HG03575 (cell line): Measurements from ENCODE around the gene RBM20.

Experiments used
- ATAC-seq: cut with Tn5 transposase; IDR thresholded peaks from one replicate; pipeline ENCODE4 v1.9.1; 2021; ENCODE audit not compliant: unreplicated experiment, insufficient number of reproducible peaks, low FRiP score; ENCODE audit errors: extremely low read depth

The RBM20 gene

DNA sequence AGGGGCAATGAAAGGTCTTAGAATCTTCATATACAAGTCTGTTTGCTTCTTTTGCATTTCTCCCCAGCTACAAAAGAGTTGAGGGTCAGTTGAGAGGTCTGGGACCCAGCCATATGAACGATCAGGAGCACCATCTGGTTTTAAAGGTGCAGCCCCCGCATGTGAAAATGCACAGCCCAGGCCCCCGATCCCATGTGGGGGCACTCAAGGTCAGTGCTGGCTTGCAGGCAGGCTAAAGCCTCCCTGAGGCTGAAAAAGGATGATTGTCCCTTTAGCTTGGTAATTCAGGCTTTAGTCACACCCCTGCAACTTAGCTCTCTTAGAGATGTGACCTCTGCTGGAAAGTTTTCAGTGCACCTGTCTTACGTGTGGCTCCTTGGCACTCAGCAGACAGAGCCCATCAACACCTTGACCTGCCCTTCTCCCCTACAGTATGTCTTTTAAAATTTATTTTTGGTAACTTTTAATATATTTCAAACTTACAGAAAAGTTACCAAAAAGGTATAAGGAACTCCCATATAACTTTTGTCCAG is 147.5 kb downstream of the RBM20 start:
- no peak for ATAC-seq

DNA sequence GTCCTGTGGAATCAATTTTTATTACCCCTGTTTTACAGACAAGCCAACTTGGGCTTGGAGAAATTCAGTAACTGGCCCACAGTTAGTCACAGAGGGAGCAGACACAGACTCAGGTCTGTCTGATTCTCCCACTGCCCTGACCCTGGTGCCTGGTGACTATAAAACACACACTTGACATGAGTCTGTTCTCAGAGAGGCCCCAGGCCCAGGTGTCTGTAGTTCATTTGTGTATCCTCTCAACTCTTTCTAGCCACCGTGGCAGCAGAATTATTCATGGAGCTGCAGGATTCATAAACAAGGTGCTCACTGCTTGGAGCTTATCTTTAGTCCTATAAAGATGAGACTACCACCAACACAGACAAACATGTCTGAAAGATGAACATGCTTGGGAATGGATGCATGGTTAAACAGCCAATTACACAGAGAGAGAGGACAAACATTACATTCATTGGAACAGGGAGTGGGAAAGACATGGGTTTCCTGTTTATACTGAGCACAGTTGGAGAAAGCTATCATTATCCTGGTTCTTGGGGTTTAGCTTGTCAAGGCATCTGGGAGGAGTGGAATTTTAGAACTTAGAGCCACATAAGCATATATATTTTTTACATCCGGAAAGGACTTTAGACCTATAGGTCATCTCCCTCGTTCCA is 148.5 kb downstream of the RBM20 start:
- no peak for ATAC-seq

DNA sequence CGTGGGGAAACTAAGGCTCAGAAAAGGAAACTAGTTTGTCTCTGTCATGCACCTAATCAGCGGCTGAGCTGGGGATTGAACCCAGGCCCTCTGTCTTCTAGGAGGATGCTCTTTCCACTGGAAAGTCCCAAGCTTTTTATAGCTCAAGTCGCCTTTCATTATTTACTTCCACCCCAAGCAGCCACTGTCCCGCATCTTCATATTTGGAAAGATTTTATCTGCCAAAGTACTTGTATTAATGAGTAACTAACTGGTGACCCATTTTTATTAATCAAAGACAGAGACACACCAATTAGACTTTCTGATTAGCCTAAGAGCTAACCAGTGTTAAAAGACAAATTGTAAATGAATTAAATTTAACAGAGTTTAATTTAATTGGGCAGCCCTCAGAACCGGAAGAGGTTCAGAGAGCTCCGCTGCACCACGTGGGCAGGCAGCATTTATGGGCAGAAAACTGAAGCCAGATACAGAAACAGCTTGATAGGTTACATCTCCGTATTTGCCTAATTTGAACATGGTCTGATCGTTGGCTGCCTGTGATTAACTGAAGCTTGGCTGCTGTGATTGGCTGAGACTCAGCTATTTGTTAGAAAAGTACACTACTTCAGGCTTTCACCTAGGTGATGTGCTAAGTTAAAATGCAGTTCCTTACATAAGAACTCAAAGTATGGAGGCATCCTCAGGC is 149.1 kb downstream of the RBM20 start:
- no peak for ATAC-seq

DNA sequence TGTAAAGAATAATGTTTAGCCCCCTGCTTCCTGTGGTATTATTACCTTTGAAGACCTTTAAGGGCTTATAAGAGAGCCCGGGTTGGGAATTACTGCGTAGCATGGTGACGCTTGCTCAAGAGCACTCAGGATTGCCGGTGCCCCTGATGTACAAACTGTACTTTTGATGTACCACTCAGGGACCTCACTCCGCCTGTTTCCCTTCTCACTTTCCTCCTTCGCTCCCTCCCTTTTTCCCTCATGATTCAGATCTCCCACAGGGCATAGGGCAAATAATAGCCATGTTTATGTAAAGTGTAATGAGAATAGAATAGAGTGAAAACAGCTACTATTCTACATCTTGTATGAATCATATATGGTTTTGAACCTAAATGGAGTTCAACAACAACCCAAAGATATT is 149.8 kb downstream of the RBM20 start:
- ATAC-seq: no peak

DNA sequence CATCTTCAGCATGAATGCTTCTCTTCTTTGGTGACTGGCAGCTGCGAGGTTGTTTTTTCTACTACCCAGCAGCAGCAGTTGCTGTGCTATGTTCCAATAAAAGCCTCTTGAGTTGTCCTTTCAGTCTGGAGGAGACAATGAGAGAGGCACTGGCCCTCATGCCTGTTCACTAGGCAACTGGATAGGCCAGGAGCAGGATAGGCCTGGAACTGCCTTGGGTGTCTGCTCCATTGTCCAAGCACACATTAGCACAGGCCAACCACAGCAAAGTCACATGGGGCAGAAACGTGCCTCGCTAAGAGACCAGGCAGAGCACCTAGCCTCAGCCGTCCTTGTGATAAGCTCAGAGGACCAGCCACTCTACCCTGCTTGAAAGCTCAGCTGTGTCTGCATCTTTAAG is 150.7 kb downstream of the RBM20 start:
- no peak for ATAC-seq

DNA sequence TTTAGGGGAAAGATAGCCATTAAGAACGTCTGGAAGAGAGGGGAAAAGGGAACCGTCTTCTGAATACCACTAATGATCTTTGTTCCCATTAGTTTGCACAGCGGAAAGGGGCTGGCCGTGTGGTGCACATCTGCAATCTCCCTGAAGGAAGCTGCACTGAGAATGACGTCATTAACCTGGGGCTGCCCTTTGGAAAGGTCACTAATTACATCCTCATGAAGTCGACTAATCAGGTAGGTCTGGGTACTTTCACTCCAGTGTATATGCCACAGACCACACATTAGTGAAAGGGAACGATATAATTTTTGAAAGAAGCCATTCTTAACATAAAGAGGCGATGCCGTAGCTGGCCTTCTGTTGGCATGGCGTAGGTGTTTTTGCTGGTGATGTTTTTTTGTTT is 153.3 kb downstream of the RBM20 start:
- no peak for ATAC-seq

DNA sequence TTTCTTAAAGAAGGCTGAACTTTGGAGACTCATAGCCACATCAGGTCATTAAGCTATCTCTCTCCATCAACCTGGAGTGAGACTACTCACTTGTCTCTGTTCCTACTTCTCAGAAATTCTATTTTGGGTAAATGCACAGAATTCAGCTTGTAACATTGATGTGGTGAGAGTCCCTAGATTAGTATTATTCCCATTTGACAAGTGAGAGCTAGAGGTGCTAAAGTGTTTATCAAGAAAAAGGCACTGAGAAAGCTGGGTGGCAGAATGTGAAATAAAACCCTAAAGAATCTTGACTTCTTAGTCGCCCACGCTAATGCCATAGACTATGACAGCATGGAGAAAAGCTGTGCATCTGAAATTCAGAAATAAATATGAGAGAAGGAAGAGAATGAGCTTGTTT is 154.2 kb downstream of the RBM20 start:
- no peak for ATAC-seq

DNA sequence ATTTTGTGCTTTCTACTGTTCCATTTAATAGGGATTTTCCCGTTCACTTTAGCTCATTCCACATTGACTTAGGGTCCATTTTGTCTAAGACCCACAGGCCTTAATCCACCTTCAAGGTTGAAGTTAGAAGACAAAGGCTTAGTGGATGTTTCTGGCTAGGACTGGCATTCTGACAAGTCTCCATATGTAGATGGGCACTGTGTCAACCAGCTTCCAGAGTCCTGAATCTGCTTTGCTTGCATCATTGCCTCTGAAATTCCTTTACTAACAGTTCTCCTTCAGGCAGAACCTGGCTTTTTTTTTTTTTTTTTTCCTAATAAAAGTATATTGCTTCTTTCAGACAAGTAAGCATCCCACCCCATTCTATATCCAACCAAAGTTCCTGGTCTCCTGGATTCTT is 158.0 kb downstream of the RBM20 start:
- no peak for ATAC-seq

DNA sequence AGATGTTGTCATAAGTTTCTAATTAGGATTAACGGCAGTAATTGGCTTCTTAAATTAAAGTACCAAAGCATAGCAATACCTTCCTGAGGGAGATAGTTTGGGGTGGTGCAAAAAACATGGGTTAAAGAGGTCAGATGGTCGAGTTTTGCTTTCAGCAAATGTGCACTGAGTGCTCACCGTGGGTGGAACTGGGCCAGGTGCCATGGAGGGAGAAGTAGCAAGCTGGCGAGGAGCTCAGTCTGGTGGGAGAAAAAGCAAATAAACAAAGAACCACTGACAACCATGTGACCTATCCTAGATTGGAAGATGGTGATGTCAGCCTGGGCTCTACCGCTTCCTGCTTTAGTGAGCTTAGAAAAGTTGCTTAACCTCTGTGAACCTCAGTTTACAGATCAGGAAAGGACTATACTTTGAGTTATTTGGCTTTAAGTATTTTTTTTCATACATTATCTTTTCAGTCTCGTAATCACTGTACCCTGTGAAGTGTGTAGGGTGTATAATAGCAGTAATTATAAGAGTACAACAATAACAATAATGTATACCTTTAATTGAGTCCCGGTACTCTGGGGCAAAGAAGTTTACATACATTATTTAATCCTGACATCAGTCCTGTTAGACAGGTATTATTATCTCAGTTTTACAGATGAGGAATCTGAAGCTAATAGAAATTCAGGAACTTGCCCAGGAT is 158.6 kb downstream of the RBM20 start:
- ATAC-seq: peak; percentile 42

DNA sequence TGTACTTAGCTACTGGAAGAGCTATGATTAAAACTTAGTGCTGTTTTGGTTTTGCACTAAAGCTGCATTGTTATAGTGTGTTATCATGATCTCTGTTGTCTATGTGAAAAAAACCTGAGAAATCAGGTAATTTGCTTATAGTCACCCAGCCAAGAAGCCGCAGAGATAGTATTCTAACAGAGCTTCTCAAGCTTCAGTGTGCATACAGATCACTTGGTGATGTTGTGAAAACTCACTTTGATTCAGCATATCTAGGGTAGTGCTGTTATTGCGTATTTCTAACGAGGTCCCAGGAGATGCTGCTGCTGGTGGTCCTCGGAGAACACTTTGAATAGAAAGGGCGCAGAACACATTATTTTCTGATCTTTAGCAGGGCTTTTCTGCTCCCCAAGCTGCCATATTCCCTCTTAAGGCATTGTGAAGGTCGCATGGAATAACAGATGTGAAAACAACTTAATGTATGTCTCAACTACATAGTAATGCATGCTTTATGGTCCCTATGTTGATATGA is 159.2 kb downstream of the RBM20 start:
- ATAC-seq: peak; percentile 55

DNA sequence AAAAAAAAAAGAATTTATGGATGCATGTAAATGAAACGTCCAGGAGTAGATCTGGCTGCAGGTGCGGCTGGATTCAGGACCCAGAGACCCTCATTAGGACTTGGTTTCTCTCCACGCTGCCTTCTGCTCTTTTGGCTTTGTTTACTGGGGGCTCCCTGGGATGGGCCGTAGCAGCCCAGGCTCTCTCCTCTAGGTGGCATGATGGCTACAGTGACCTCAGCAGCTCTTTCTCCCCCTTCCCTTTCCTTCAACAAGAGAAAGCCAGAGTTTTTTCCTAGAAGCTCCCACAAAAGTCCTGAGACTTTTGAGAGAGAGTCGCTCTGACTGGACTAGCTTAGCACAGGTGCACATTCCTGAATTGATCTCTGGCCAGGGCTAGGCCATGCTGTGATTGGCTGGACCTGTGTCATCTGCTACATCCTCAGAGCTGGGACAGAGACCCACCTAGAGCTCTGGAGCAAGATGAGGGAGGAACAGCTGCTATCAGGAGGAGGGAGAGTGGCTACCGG is 159.7 kb downstream of the RBM20 start:
- ATAC-seq: peak; percentile 24

DNA sequence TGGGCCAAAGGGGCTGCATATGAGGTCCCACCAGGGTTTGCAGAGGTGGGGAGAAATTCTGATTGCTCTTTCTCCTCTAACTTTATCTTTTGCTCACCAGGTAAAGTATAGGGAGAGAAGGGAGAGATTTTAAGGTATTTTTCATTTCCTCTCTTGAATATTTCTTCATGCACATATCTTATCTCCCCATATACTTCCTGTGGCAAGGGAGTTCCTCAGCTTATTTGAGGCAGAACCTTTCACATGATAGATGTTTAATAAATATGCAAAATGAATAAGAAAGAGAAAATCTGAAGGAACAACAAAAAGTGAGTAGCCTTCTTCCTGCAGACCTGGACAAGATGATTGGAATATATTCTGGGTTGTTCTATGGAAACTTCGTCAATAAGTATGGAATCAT is 160.2 kb downstream of the RBM20 start:
- ATAC-seq: no peak

DNA sequence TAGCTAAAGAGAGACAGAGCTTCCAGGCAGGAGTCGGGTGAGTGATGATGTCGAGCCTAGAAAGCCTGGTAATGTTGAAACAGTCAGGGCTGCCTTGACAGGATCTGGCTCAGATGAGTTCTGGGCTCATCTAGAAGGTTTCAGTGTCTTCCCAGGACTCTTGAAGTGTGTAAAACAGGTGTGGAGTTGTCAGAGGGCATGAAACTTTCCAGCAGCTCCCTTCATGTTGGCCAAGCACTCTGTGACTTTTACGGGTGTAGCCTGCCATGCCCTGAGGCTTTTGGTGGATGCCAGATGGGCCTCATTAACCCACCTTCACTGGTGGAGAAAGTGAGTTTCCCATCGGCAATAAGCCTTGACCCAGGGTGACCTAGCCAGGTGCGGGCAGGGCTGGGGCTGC is 161.2 kb downstream of the RBM20 start:
- no peak for ATAC-seq

DNA sequence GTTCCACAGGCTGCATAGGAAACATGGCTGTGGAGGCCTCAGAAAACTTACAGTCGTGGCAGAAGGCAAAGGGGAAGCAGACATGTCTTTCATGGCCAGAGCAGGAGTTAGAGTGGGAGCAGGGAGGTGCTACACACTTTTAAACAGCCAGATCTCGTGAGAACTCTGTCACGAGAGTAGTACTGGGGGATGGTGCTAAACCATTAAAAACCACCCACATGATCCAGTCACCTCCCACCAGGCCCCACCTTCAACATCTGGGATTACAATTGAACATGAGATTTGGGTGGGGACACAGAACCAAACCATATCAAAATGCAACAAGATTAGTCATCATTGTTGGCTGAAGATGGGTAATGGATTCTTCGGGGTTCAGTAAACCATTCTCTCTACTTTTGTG is 162.2 kb downstream of the RBM20 start:
- ATAC-seq: no peak

DNA sequence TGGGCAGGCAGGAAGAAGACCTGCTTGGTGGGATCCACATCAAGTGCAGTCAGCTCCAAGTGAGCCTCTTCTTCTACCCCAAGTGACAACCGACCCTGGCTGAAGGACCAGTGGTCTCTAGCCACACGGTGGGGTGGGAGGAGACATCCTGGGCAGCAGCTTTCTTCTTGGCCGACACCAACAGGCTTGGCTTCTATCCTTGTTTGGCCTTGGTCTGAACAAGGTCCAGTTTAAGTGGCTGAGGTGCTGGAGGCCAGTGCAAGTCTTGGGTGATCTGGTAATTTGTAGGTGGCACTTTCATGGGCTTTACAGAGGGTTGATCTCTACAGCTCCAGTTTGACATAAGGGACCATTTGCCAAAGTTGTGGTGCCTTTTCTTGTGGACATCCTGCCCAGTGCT is 164.0 kb downstream of the RBM20 start:
- ATAC-seq: no peak

DNA sequence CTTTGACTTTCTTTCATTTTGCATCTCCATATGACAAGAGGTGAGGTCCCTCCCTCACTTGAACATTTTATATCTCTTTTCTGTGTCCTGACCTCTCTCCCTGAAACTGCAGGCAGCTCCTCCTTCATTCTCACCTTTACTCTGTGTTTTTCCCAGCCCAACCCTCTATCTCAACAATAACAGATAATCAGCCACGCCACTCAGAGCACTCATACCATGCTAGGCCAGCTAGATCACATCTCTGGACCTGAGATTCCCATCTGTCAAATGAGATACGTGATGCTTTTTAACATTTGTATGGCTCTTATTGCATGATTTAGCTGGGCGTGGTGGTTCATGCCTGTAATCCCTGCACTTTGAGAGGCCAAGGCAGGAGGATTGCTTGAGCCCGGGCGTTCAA is 164.5 kb downstream of the RBM20 start:
- no peak for ATAC-seq

DNA sequence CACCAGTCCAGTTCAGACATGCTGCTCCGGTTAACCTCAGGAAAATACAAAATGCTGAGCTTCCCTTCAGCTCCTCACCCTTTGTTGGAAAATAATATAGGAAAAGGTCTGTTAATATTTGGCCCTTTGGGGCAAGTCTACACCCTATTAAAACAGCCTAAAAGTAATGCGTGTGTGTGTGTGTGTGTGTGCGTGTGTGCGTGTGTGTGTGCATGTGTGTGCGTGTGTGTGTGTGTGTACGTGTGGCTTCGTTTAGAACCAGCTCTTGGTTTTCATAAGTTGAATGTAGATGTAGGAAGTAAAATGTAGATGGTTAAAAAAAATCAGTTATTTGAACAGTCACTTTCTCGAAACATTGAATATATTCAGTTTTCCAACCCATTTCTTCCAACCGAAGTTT is 166.5 kb downstream of the RBM20 start:
- no peak for ATAC-seq

DNA sequence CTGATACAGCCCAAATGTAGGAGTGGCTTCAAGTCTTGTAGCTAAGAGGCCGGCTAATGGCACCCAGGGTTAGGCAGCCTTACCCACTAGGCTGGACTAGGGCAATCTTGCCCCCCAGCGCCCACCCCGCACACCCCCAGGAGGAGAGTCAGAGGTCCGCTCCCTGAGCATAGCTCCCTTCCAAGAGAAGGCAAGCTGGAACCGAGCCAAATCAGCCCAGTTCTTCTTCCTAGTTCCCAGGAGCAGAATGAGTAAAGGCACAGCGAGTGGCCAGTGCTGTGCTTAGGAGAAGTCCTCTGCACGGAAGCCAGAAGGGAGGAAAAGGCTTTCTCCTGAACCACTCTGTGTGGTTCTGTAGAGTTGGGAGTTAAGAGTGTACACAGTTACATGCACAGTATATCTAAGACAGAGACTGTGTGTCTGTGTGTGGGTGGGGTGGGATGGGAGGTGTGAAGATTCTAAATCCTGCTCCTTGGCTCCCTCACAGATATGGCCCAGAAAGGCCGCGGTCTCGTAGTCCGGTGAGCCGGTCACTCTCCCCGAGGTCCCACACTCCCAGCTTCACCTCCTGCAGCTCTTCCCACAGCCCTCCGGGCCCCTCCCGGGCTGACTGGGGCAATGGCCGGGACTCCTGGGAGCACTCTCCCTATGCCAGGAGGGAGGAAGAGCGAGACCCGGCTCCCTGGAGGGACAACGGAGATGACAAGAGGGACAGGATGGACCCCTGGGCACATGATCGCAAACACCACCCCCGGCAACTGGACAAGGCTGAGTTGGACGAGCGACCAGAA is 167.8 kb downstream of the RBM20 start:
- no peak for ATAC-seq

DNA sequence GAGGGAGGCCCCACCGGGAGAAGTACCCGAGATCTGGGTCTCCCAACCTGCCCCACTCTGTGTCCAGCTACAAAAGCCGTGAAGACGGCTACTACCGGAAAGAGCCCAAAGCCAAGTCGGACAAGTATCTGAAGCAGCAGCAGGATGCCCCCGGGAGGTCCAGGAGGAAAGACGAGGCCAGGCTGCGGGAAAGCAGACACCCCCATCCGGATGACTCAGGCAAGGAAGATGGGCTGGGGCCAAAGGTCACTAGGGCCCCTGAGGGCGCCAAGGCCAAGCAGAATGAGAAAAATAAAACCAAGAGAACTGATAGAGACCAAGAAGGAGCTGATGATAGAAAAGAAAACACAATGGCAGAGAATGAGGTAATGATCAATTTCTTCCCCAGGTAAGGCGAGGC is 168.4 kb downstream of the RBM20 start:
- no peak for ATAC-seq
